HEK293 (cell line): ENCODE measurements around the gene NUP58.
A peak's percentile ranks its signal among the peaks of the same experiment; 100 is the strongest.

Source experiments
- CTCF ChIA-PET: fragments of 350-600 bp; formaldehyde crosslinking; extraction: SDS; loops from one replicate; lab custom pipeline; 2021; ENCODE audit warnings: antibody characterized with exemption; lab: Yijun Ruan, JAX
- POLR2A ChIA-PET: fragments of 300-600 bp; formaldehyde crosslinking; extraction: SDS; loops from one replicate; lab custom pipeline; 2020; ENCODE audit warnings: antibody characterized with exemption, inconsistent platforms; lab: Yijun Ruan, JAX
- H3K27ac ChIP-seq: fragments of 200-500 bp; sonication (Bioruptor generic); 2 replicates; pipeline ENCODE4 v1.5.1; 2014; ENCODE audit warnings: low read depth, low read length, control low read depth, inconsistent platforms; ENCODE audit errors: extremely low read depth
- H3K36me3 ChIP-seq, 2 experiments: fragments of 200-500 bp in 1 of 2; sonication (Bioruptor generic) in 1 of 2; 1 replicate in 1 of 2; 2 replicates in 1 of 2; pipeline ENCODE4 v1.5.1; 2014 to 2017; ENCODE audit warnings: inconsistent platforms in 2 of 2, low read length in 2 of 2; ENCODE audit not compliant: control insufficient read depth in 2 of 2, insufficient read depth in 1 of 2
- H3K4me1 ChIP-seq: fragments of 200-500 bp; sonication (Bioruptor generic); 2 replicates; pipeline ENCODE4 v1.5.1; 2014; ENCODE audit warnings: mild to moderate bottlenecking, low read length, inconsistent platforms; ENCODE audit not compliant: control insufficient read depth, insufficient read depth
- H3K4me3 ChIP-seq: 2 replicates; pipeline ENCODE4 v1.5.1; 2011; ENCODE audit warnings: low read depth, mild to moderate bottlenecking, control low read depth, low read length, moderate library complexity
- H3K9me3 ChIP-seq: fragments of 200-500 bp; sonication (Bioruptor generic); 2 replicates; pipeline ENCODE4 v1.5.1; 2014; ENCODE audit warnings: low read depth, low read length, inconsistent platforms; ENCODE audit not compliant: control insufficient read depth, insufficient read depth
- CTCF ChIP-seq: fragments of 450-650 bp; formaldehyde crosslinking; IDR thresholded peaks from 2 replicates; pipeline ENCODE4 v1.5.1; 2016; ENCODE audit warnings: missing biosample characterization, missing genetic modification characterization
- ELK4 ChIP-seq: IDR thresholded peaks from 2 replicates; pipeline ENCODE4 v1.6.1; 2011; ENCODE audit warnings: mild to moderate bottlenecking, low read depth, low read length, borderline replicate concordance
- GFI1B ChIP-seq: fragments of 450-650 bp; formaldehyde crosslinking; IDR thresholded peaks from 2 replicates; pipeline ENCODE4 v1.5.1; 2016; ENCODE audit warnings: missing biosample characterization, missing genetic modification characterization
- GLIS2 ChIP-seq: fragments of 450-650 bp; formaldehyde crosslinking; IDR thresholded peaks from 2 replicates; pipeline ENCODE4 v1.5.1; 2016; ENCODE audit warnings: missing biosample characterization, missing genetic modification characterization
- KLF9 ChIP-seq: fragments of 450-650 bp; formaldehyde crosslinking; IDR thresholded peaks from 2 replicates; pipeline ENCODE4 v1.5.1; 2016; ENCODE audit warnings: missing biosample characterization, missing genetic modification characterization, low read depth
- PATZ1 ChIP-seq: fragments of 450-650 bp; formaldehyde crosslinking; IDR thresholded peaks from 2 replicates; pipeline ENCODE4 v1.5.1; 2016; ENCODE audit warnings: missing biosample characterization, missing genetic modification characterization
- PRDM10 ChIP-seq: fragments of 450-650 bp; formaldehyde crosslinking; IDR thresholded peaks from 2 replicates; pipeline ENCODE4 v1.5.1; 2016; ENCODE audit warnings: missing biosample characterization, missing genetic modification characterization
- PRDM4 ChIP-seq: fragments of 450-650 bp; formaldehyde crosslinking; IDR thresholded peaks from 2 replicates; pipeline ENCODE4 v1.5.1; 2017; ENCODE audit warnings: missing biosample characterization, missing genetic modification characterization
- ZBTB21 ChIP-seq: fragments of 450-650 bp; formaldehyde crosslinking; IDR thresholded peaks from 2 replicates; pipeline ENCODE4 v1.5.1; 2017; ENCODE audit warnings: missing biosample characterization, missing genetic modification characterization
- ZBTB8A ChIP-seq: fragments of 450-650 bp; formaldehyde crosslinking; IDR thresholded peaks from 2 replicates; pipeline ENCODE4 v1.5.1; 2016; ENCODE audit warnings: missing biosample characterization, missing genetic modification characterization
- ZNF211 ChIP-seq: fragments of 450-650 bp; formaldehyde crosslinking; IDR thresholded peaks from 2 replicates; pipeline ENCODE4 v1.5.1; 2016; ENCODE audit warnings: low read depth, missing biosample characterization, missing genetic modification characterization
- ZNF423 ChIP-seq: fragments of 450-650 bp; formaldehyde crosslinking; IDR thresholded peaks from 2 replicates; pipeline ENCODE4 v1.5.1; 2016; ENCODE audit warnings: missing biosample characterization, missing genetic modification characterization
- ZNF529 ChIP-seq: fragments of 450-650 bp; formaldehyde crosslinking; IDR thresholded peaks from 2 replicates; pipeline ENCODE4 v1.5.1; 2017; ENCODE audit warnings: missing genetic modification characterization, missing biosample characterization; ENCODE audit not compliant: insufficient replicate concordance
- ZNF561 ChIP-seq: fragments of 450-650 bp; IDR thresholded peaks from 2 replicates; pipeline ENCODE4 v1.5.1; 2018; ENCODE audit warnings: missing biosample characterization, missing genetic modification characterization, borderline replicate concordance
- ZNF600 ChIP-seq: fragments of 450-650 bp; formaldehyde crosslinking; IDR thresholded peaks from 2 replicates; pipeline ENCODE4 v1.5.1; 2016; ENCODE audit warnings: missing biosample characterization, missing genetic modification characterization
- ZNF629 ChIP-seq: fragments of 450-650 bp; formaldehyde crosslinking; IDR thresholded peaks from 2 replicates; pipeline ENCODE4 v1.5.1; 2017; ENCODE audit warnings: missing biosample characterization, missing genetic modification characterization
- ZNF704 ChIP-seq: fragments of 450-650 bp; formaldehyde crosslinking; IDR thresholded peaks from 2 replicates; pipeline ENCODE4 v1.5.1; 2016; ENCODE audit warnings: missing biosample characterization, missing genetic modification characterization
- ZSCAN4 ChIP-seq: fragments of 450-650 bp; formaldehyde crosslinking; IDR thresholded peaks from 2 replicates; pipeline ENCODE4 v1.5.1; 2017; ENCODE audit warnings: missing biosample characterization, missing genetic modification characterization
- ZSCAN5A ChIP-seq: fragments of 450-650 bp; formaldehyde crosslinking; IDR thresholded peaks from 2 replicates; pipeline ENCODE4 v1.5.1; 2016; ENCODE audit warnings: missing biosample characterization, missing genetic modification characterization

The NUP58 gene

GRCh38 chr13:25286969-25287961 lies 14.2 kb upstream of the NUP58 start, which contains the start of gene MTMR6:
MTMR6 (minus strand) TSS chr13:25287488; CDS start chr13:25287247, 241 bp downstream.
- Histone ChIP-seq H3K9me3 (no peaks in the 10 kb centered on the region), H3K4me3 (peak within 1 kb of the TSS; percentile 79), H3K27ac (peak within 1 kb of the TSS; percentile 60), H3K4me1 (no peaks in the 10 kb centered on the region), H3K36me3 (peaks cover 0 to 6% of the 10 kb centered on the region in 2 experiments; a peak in 1 of 3 replicates)
- ChIA-PET POLR2A (no interaction called here), CTCF (interaction anchor here (0.6 to 1.8 kb wide), 12 partner anchors 10 to 155 kb away, joined by 3 to 9 read pairs (median 4); partner anchors contain the start of gene NUP58)
- TF ChIP-seq ZNF211 (tag by site-specific recombination) (no peak), ZBTB8A (tag by site-specific recombination) (0 out of 2 replicates have a peak, but pooled peaks have one; percentile 23), KLF9 (tag by site-specific recombination) (no peak), ZSCAN4 (tag by site-specific recombination) (no peak), ZNF529 (tag by site-specific recombination) (no peak), ZNF561 (tag by site-specific recombination) (peak; percentile 16; the same call in 1 of the 2 replicates), ZSCAN5A (tag by site-specific recombination) (0 out of 2 replicates have a peak, but pooled peaks have one; percentile 32), PRDM10 (tag by site-specific recombination) (peak; percentile 54), ELK4 (peak; percentile 58; the same call in 1 of the 2 replicates), PATZ1 (tag by site-specific recombination) (peak; percentile 62; the same call in 1 of the 2 replicates), ZNF704 (tag by site-specific recombination) (no peak), ZBTB21 (tag by site-specific recombination) (no peak), PRDM4 (peak; percentile 62), CTCF (tag by site-specific recombination) (peak; percentile 94), GFI1B (tag by site-specific recombination) (no peak), ZNF629 (tag by site-specific recombination) (peak; percentile 59), ZNF423 (tag by site-specific recombination) (0 out of 2 replicates have a peak, but pooled peaks have one; percentile 32), GLIS2 (tag by site-specific recombination) (0 out of 2 replicates have a peak, but pooled peaks have one; percentile 41), ZNF600 (tag by site-specific recombination) (peak; percentile 78)
